Duodenal mucosa (tissue), 2 donors: ENCODE measurements around the gene KRTDAP.
A peak's percentile ranks its signal among the peaks of the same experiment; 100 is the strongest.

ENCODE experiments used
- H3K27ac ChIP-seq: one replicate; pipeline ENCODE4 v1.7.0; 2013; ENCODE audit warnings: low read depth, low read length
- H3K27me3 ChIP-seq, 2 donors: one replicate each; pipeline ENCODE4 v1.7.0; 2013; ENCODE audit warnings: low read length in 2 of 2, control low read depth in 1 of 2; ENCODE audit not compliant: insufficient read depth in 2 of 2, control insufficient read depth in 1 of 2
- H3K36me3 ChIP-seq, 2 donors: one replicate each; pipeline ENCODE4 v1.7.0; 2013; ENCODE audit warnings: low read length in 2 of 2, control low read depth in 1 of 2; ENCODE audit not compliant: insufficient read depth in 2 of 2, control insufficient read depth in 1 of 2
- H3K4me1 ChIP-seq, 2 donors: one replicate each; pipeline ENCODE4 v1.7.0; 2013; ENCODE audit warnings: low read length in 2 of 2, control low read depth in 1 of 2; ENCODE audit not compliant: insufficient read depth in 2 of 2, control insufficient read depth in 1 of 2
- H3K4me3 ChIP-seq, 2 donors: one replicate each; pipeline ENCODE4 v1.7.0; 2013; ENCODE audit warnings: low read length in 2 of 2, low read depth in 1 of 2
- H3K9ac ChIP-seq, 2 donors: one replicate each; pipeline ENCODE4 v1.7.0; 2013; ENCODE audit warnings: low read length in 2 of 2, low read depth in 1 of 2
- H3K9me3 ChIP-seq, 2 donors: one replicate each; pipeline ENCODE4 v1.7.0; 2013; ENCODE audit warnings: low read length in 2 of 2, control low read depth in 1 of 2; ENCODE audit not compliant: control insufficient read depth in 1 of 2

The KRTDAP gene

GRCh38 chr19:35455616-35456201 is 34.6 kb downstream of the KRTDAP start:
- Histone ChIP-seq H3K27me3 (no peaks in the 10 kb centered on the region), H3K36me3 (no peaks in the 10 kb centered on the region), H3K4me1 (peaks cover 15 to 26% of the 10 kb centered on the region in 2 donors), H3K27ac (no peak overlapping the region), H3K9me3 (no peaks in the 10 kb centered on the region), H3K9ac (no peak overlapping the region), H3K4me3 (no peak overlapping the region)

GRCh38 chr19:35454663-35455062 is 35.6 kb downstream of the KRTDAP start:
- Histone ChIP-seq H3K9me3 (no peaks in the 10 kb centered on the region), H3K9ac (no peak overlapping the region), H3K27ac (no peak overlapping the region), H3K4me3 (no peak overlapping the region), H3K27me3 (no peaks in the 10 kb centered on the region), H3K36me3 (no peaks in the 10 kb centered on the region), H3K4me1 (peaks cover 14 to 22% of the 10 kb centered on the region in 2 donors)

GRCh38 chr19:35451338-35452096 is 38.7 kb downstream of the KRTDAP start:
- Histone ChIP-seq H3K4me1 (peaks cover 15 to 32% of the 10 kb centered on the region in 2 donors), H3K27ac (no peak overlapping the region), H3K36me3 (no peaks in the 10 kb centered on the region), H3K9me3 (no peaks in the 10 kb centered on the region), H3K9ac (no peak overlapping the region), H3K4me3 (no peak overlapping the region), H3K27me3 (peaks cover 0 to 3% of the 10 kb centered on the region in 2 donors)

GRCh38 chr19:35449359-35450043 is 40.8 kb downstream of the KRTDAP start:
- H3K4me3 ChIP-seq, result peak overlapping the region in 1 of 2 donors; percentile 10

GRCh38 chr19:35447606-35448469 is 42.4 kb downstream of the KRTDAP start, which contains the start of gene FFAR2:
TSS of gene FFAR2 (plus strand) at chr19:35448257. CDS start at chr19:35449715, 1,458 bp downstream.
- Histone ChIP-seq H3K27me3 (peaks cover 0 to 3% of the 10 kb centered on the region in 2 donors), H3K4me3 (peak within 1 kb of the TSS in 1 of 2 donors; percentile 25), H3K27ac (no peak within 1 kb of the TSS), H3K9me3 (no peaks in the 10 kb centered on the region), H3K4me1 (peaks cover 15 to 36% of the 10 kb centered on the region in 2 donors), H3K36me3 (no peaks in the 10 kb centered on the region), H3K9ac (peak within 1 kb of the TSS in 1 of 2 donors; percentile 35)

More at GRCh38 chr19:35449359-35450043, 40.8 kb downstream of the KRTDAP start:
- H3K9me3 ChIP-seq, result no peaks in the 10 kb centered on the region
- H3K27ac ChIP-seq, result no peak overlapping the region
- H3K4me1 ChIP-seq, result peaks cover 15 to 36% of the 10 kb centered on the region in 2 donors
- H3K9ac ChIP-seq, result no peak overlapping the region
- peaks cover 0 to 3% of the 10 kb centered on the region in 2 donors for H3K27me3 ChIP-seq
- H3K36me3 ChIP-seq, result no peaks in the 10 kb centered on the region

- peaks cover 15 to 35% of the 10 kb centered on the region in 2 donors for H3K4me1 ChIP-seq
- H3K4me3 ChIP-seq, result no peak overlapping the region
- H3K27ac ChIP-seq, result no peak overlapping the region
- H3K9me3 ChIP-seq, result no peaks in the 10 kb centered on the region
- H3K27me3 ChIP-seq, result peaks cover 0 to 3% of the 10 kb centered on the region in 2 donors
- no peak overlapping the region for H3K9ac ChIP-seq
- H3K36me3 ChIP-seq, result no peaks in the 10 kb centered on the region
Observed at GRCh38 chr19:35445826-35446593, 44.3 kb downstream of the KRTDAP start.

- Histone ChIP-seq H3K9ac (no peak overlapping the region), H3K4me3 (no peak overlapping the region), H3K36me3 (no peaks in the 10 kb centered on the region), H3K4me1 (peaks cover 16 to 35% of the 10 kb centered on the region in 2 donors), H3K9me3 (no peaks in the 10 kb centered on the region), H3K27ac (no peak overlapping the region), H3K27me3 (peaks cover 0 to 3% of the 10 kb centered on the region in 2 donors)
Observed at GRCh38 chr19:35444735-35445134, 45.5 kb downstream of the KRTDAP start.

GRCh38 chr19:35442091-35442490 is 48.2 kb downstream of the KRTDAP start:
- no peak overlapping the region for H3K9ac ChIP-seq
- peaks cover 0 to 1% of the 10 kb centered on the region in 2 donors for H3K27me3 ChIP-seq
- no peaks in the 10 kb centered on the region for H3K36me3 ChIP-seq
- no peak overlapping the region for H3K27ac ChIP-seq
- peaks cover 17 to 23% of the 10 kb centered on the region in 2 donors for H3K4me1 ChIP-seq
- H3K4me3 ChIP-seq, result no peak overlapping the region
- no peaks in the 10 kb centered on the region for H3K9me3 ChIP-seq

GRCh38 chr19:35439921-35440320 is 50.3 kb downstream of the KRTDAP start:
- Histone ChIP-seq H3K27ac (no peak overlapping the region), H3K4me3 (no peak overlapping the region), H3K9ac (no peak overlapping the region), H3K36me3 (no peaks in the 10 kb centered on the region), H3K27me3 (no peaks in the 10 kb centered on the region), H3K9me3 (no peaks in the 10 kb centered on the region), H3K4me1 (peaks cover 31 to 34% of the 10 kb centered on the region in 2 donors)
